BLaER1 (cell line): ENCODE results near the gene NEGR1.
A peak's percentile ranks its signal among the peaks of the same experiment; 100 is the strongest.

Experiments used
- H3K27ac ChIP-seq: shearing (Covaris generic); formaldehyde crosslinking; 2 replicates; pipeline ENCODE4 v1.8.1; 2022
- H3K27me3 ChIP-seq: shearing (Covaris generic); formaldehyde crosslinking; 2 replicates; pipeline ENCODE4 v1.8.1; 2022
- H3K36me3 ChIP-seq: shearing (Covaris generic); formaldehyde crosslinking; 2 replicates; pipeline ENCODE4 v1.8.1; 2022
- H3K4me1 ChIP-seq: shearing (Covaris generic); formaldehyde crosslinking; 2 replicates; pipeline ENCODE4 v1.8.1; 2022
- H3K4me2 ChIP-seq: shearing (Covaris generic); formaldehyde crosslinking; 2 replicates; pipeline ENCODE4 v1.8.1; 2022
- H3K4me3 ChIP-seq: shearing (Covaris generic); formaldehyde crosslinking; 2 replicates; pipeline ENCODE4 v1.8.1; 2022
- H3K9ac ChIP-seq: shearing (Covaris generic); formaldehyde crosslinking; 2 replicates; pipeline ENCODE4 v1.8.1; 2022
- H3K9me3 ChIP-seq: shearing (Covaris generic); formaldehyde crosslinking; 2 replicates; pipeline ENCODE4 v1.8.1; 2022
- H4K20me1 ChIP-seq: shearing (Covaris generic); formaldehyde crosslinking; 2 replicates; pipeline ENCODE4 v1.8.1; 2022
- Cebpa-rat ChIP-seq: shearing (Covaris generic); IDR thresholded peaks from 2 replicates; pipeline ENCODE4 v1.8.1; 2022

Gene NEGR1

DNA sequence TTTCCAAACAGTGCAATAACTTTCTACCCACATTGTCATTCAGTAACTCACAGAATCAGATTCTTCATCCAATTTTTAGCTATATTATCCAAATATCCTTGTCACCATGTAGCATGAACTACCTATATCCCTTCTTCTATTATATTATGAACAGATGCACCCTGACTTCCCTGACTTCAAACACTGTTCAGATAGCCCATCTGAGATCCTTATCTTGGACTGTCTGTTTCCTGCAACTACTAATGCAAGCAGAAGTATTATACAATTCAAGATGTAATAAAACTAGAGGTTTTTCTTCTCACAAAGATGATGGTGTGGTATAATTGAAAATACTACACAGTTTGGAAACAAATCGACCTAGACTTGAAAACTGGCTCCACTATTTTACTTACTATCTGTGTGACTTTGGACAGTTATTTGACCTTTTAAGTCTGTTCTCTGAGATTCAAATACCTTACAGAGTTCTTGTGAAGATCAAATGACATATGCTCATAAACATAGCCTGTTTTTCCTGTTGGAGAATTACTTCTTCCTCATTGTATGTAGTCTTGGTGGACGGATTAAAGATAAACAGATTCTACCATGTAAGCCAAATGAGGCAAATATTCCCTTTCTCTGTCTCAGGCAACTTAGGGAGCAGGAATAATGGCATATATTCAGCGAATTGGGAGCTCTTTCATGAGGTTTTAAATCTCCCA lies 793.6 kb downstream of the NEGR1 start:
- Histone ChIP-seq H3K4me1 (no peaks in the 10 kb centered on the region), H3K4me3 (no peak overlapping the region), H3K9me3 (no peaks in the 10 kb centered on the region), H3K4me2 (no peak overlapping the region), H4K20me1 (peaks cover 16% of the 10 kb centered on the region; the same call in 1 of the 2 replicates), H3K27me3 (no peaks in the 10 kb centered on the region), H3K9ac (no peak overlapping the region), H3K36me3 (no peaks in the 10 kb centered on the region), H3K27ac (no peak overlapping the region)
- TF ChIP-seq Cebpa-rat = no peak

DNA sequence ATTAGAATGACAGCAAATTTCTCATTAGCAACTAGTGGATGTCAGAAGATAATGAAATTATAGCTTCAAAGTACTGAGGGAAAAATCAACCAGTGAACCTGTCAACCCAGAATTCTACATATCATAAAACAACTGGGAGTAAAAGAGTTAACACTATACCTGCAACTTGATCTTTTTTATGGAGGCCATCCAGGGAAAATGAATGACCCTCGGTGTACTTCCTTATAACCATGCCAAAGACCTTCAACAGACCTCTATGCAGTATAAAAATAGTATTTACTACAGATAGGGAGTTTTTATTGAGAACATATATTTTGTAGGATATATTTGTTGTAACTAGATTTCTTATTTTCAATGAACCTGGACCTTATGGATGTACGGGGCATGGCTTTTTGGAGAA lies 809.0 kb downstream of the NEGR1 start:
- H3K4me3 ChIP-seq = no peak overlapping the region
- no peak for TF ChIP-seq Cebpa-rat
- no peak overlapping the region for H3K9ac ChIP-seq
- no peak overlapping the region for H3K27ac ChIP-seq
- H3K9me3 ChIP-seq = no peaks in the 10 kb centered on the region
- H3K36me3 ChIP-seq = no peaks in the 10 kb centered on the region
- H3K4me1 ChIP-seq = no peaks in the 10 kb centered on the region
- no peak overlapping the region for H3K4me2 ChIP-seq
- H4K20me1 ChIP-seq = peaks cover 15% of the 10 kb centered on the region; the same call in 1 of the 2 replicates
- no peaks in the 10 kb centered on the region for H3K27me3 ChIP-seq

DNA sequence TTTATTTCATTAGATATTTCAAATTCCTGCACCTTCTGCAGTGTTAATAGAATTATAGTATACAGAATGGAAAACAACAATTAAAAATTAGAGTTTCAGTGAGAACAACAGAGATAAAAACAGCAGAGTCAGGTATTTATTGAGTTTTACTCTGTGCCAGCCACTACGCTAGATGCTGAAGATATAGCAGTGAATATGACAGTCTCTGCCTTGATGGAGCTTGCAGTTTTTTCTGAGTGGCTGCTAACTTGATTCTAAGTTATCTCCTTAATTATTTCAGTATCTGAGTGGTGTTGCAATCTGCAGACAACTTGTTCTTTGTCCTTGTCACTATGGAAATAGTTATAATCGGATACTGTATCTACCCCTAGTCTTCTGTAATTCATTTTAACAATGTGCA lies 817.2 kb downstream of the NEGR1 start:
- TF ChIP-seq Cebpa-rat = no peak
- Histone ChIP-seq H3K36me3 (no peaks in the 10 kb centered on the region), H3K4me2 (no peak overlapping the region), H3K9ac (no peak overlapping the region), H3K4me1 (no peaks in the 10 kb centered on the region), H3K27me3 (no peaks in the 10 kb centered on the region), H3K27ac (no peak overlapping the region), H3K9me3 (no peaks in the 10 kb centered on the region), H4K20me1 (peaks cover 27% of the 10 kb centered on the region; the same call in 1 of the 2 replicates), H3K4me3 (no peak overlapping the region)

DNA sequence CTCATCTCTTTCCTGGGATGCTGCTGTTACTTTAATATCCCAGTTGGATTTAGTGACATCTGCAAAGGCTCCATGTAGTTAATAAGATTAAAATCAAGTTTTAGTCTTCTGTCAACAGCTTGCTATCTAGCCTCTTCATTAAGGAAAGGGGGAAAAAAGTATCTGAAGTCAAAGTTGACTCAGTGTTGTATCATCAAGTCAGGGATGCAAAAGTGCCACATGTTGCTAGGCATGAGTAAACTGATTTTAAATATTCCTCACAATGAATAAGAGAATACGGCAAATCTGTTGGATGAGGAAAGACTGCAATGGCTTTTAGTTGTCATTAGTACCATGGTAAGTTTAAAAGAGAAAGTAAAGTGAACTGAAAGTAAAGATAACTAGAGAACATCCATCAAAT lies 818.3 kb downstream of the NEGR1 start:
- no peak overlapping the region for H3K27ac ChIP-seq
- no peaks in the 10 kb centered on the region for H3K27me3 ChIP-seq
- no peak overlapping the region for H3K4me3 ChIP-seq
- H3K4me1 ChIP-seq = no peaks in the 10 kb centered on the region
- H3K4me2 ChIP-seq = no peak overlapping the region
- no peak for TF ChIP-seq Cebpa-rat
- H3K9ac ChIP-seq = no peak overlapping the region
- peaks cover 20% of the 10 kb centered on the region; the same call in 1 of the 2 replicates for H4K20me1 ChIP-seq
- no peaks in the 10 kb centered on the region for H3K36me3 ChIP-seq
- H3K9me3 ChIP-seq = no peaks in the 10 kb centered on the region

DNA sequence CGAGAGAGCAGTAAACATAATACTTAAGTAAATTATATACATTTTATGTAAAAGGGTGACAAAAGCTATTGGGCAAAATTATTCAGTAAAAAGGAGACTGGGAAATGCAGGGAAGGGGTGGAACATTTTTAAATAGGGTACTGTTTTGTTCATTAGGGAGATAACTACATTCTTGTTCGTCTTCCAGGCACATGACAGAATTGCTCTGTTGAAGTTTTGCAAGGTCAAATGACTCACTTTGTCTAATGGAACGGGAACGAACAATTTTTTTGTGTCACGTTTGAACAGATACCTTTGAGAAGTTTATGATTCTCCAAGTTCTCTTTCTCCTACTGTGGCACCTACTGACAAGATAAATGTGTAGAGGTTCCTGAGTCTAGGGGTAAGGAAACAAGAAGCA lies 819.2 kb downstream of the NEGR1 start:
- no peak for TF ChIP-seq Cebpa-rat

DNA sequence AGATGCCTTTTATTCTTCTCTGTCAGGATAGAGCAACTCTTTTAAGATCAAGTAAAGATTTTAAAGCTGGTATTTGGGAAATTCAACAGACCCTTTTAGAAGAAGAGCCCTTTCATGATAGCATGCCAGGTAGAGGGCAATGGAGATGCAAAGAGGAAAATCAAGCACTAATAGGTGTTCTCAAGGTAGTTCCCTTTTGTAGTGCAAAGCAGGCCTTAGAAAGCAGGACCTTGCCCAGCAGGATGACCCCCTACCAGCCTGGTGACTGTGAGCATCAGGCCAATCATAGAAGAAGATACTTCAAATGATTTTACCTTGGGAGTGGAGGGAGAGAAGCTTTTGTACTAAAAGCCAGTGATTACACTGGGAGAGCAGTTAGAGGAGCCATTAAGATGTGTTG lies 820.1 kb downstream of the NEGR1 start:
- Histone ChIP-seq H3K9me3 (no peaks in the 10 kb centered on the region), H3K36me3 (no peaks in the 10 kb centered on the region), H3K4me1 (no peaks in the 10 kb centered on the region), H3K27me3 (no peaks in the 10 kb centered on the region), H3K4me2 (no peak overlapping the region), H3K4me3 (no peak overlapping the region), H4K20me1 (peaks cover 20% of the 10 kb centered on the region; the same call in 1 of the 2 replicates), H3K27ac (no peak overlapping the region), H3K9ac (no peak overlapping the region)
- TF ChIP-seq Cebpa-rat = no peak

More for the DNA sequence above, 819.2 kb downstream of the NEGR1 start:
- Histone ChIP-seq H3K4me3 (no peak overlapping the region), H3K4me1 (no peaks in the 10 kb centered on the region), H3K27ac (no peak overlapping the region), H3K4me2 (no peak overlapping the region), H3K36me3 (no peaks in the 10 kb centered on the region), H4K20me1 (peaks cover 20% of the 10 kb centered on the region; the same call in 1 of the 2 replicates), H3K27me3 (no peaks in the 10 kb centered on the region), H3K9me3 (no peaks in the 10 kb centered on the region), H3K9ac (no peak overlapping the region)

DNA sequence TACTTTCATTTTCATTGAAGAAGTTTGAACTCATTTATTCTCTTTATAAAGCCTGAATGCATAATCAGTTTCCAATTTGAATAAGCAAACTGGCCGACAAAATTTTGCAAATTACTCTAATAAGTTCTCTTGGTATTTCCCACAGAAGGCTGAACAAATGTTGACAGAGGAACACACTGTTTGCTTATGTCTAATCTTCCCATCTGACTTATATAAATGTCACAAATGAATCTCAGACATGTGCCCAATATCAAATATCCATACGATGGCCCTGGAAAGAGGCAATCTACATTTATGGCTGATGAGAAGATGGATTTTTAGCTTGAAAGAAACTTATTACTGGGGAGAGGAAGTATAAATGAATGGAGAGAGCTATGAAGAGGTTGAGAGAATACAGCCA lies 820.9 kb downstream of the NEGR1 start:
- no peak overlapping the region for H3K9ac ChIP-seq
- no peaks in the 10 kb centered on the region for H3K27me3 ChIP-seq
- H4K20me1 ChIP-seq = peaks cover 13% of the 10 kb centered on the region; the same call in 1 of the 2 replicates
- H3K4me3 ChIP-seq = no peak overlapping the region
- no peaks in the 10 kb centered on the region for H3K36me3 ChIP-seq
- TF ChIP-seq Cebpa-rat = no peak
- no peak overlapping the region for H3K27ac ChIP-seq
- no peaks in the 10 kb centered on the region for H3K4me1 ChIP-seq
- H3K4me2 ChIP-seq = no peak overlapping the region
- H3K9me3 ChIP-seq = no peaks in the 10 kb centered on the region

DNA sequence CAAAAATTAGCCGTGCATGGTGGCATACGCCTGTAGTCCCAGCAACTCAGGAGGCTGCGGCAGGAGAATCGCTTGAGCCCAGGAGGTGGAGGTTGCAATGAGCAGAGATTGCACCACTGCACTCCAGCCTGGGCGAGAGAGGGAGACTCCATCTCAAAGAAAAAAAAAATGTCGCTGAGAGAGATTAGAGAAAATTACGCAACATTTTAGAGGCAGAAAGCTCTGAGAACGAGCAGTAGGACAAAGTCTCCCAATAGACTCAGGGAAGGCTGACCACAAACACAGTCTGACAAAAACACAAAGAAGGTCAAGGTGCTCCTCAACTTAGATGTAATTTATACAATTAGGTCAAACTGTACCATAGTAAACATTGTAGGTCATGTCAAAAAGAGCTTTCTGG lies 833.9 kb downstream of the NEGR1 start:
- Histone ChIP-seq H4K20me1 (peaks cover 17% of the 10 kb centered on the region; the same call in 1 of the 2 replicates), H3K36me3 (no peaks in the 10 kb centered on the region), H3K9me3 (no peaks in the 10 kb centered on the region), H3K27ac (no peak overlapping the region), H3K27me3 (no peaks in the 10 kb centered on the region), H3K4me3 (no peak overlapping the region), H3K4me2 (no peak overlapping the region), H3K4me1 (no peaks in the 10 kb centered on the region), H3K9ac (no peak overlapping the region)
- TF ChIP-seq Cebpa-rat = peak; percentile 57; the same call in 1 of the 2 replicates

DNA sequence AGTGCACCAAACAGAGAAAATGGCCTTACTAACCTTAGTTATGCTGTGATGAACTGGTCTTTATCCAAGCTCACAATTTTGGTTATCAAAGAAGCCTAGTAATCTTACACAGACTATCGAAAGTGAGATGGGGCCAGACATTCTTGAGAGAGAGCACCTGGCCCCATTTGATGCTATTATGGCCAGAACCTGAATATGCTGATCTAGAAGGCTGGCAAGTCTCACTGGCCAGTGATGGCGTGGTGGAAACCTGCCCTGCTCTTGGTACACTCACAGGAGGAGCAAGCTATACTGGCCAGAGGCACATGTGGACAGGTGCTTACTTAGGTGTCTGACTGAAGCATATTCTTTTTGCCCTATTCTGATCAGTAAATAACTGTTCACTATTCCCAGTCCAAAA lies 843.7 kb downstream of the NEGR1 start:
- Histone ChIP-seq H3K9me3 (no peaks in the 10 kb centered on the region), H3K27ac (no peak overlapping the region), H3K4me2 (no peak overlapping the region), H3K9ac (no peak overlapping the region), H3K4me3 (no peak overlapping the region), H3K4me1 (no peaks in the 10 kb centered on the region), H3K36me3 (no peaks in the 10 kb centered on the region), H4K20me1 (no peaks in the 10 kb centered on the region; the same call in 1 of the 2 replicates), H3K27me3 (no peaks in the 10 kb centered on the region)
- TF ChIP-seq Cebpa-rat = no peak

DNA sequence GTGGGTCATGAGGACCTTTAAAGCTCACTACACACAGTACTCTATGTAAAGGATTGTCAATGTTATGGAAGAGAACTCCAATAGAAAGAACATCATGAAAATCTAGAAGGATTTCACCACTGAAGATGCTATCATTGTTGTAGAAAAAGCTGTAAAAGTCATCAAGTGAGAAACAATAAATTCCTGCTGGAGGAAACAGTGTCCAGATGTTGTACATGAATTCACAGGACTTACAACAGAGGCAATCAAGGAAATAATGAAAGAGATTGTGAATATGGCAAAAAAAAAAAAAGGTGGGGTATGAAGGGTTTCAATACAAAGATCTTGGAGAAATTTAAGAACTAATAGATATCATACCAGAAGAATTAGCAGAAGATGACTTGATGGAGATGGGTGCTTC lies 846.4 kb downstream of the NEGR1 start:
- Histone ChIP-seq H3K9ac (no peak overlapping the region), H3K4me1 (no peaks in the 10 kb centered on the region), H4K20me1 (no peaks in the 10 kb centered on the region; the same call in 1 of the 2 replicates), H3K36me3 (no peaks in the 10 kb centered on the region), H3K4me3 (no peak overlapping the region), H3K4me2 (no peak overlapping the region), H3K27me3 (no peaks in the 10 kb centered on the region), H3K9me3 (no peaks in the 10 kb centered on the region), H3K27ac (no peak overlapping the region)
- no peak for TF ChIP-seq Cebpa-rat
